Peyer's patch (tissue), 4 donors: ENCODE data around the gene TECPR2. TPM values are rescaled to one million over a fixed set of nuclear protein-coding genes. Genes with fewer than 3 reads are reported as not detected.

Source experiments
- DNase-seq, 3 donors: peaks; one replicate each; pipeline ENCODE4 v3.0.0-alpha.2; 2017 to 2019
- H3K27ac ChIP-seq, 4 donors: fragments of 200-600 bp; sonication (generic); one replicate each; pipeline ENCODE4 v1.5.1; 2016 to 2019
- H3K27me3 ChIP-seq, 2 donors: fragments of 200-600 bp; sonication (generic); one replicate each; pipeline ENCODE4 v1.5.1; 2019
- H3K36me3 ChIP-seq, 3 donors: fragments of 200-600 bp; sonication (generic); one replicate each; pipeline ENCODE4 v1.5.1; 2016 to 2019
- H3K4me1 ChIP-seq, 4 donors: fragments of 200-600 bp; sonication (generic); one replicate each; pipeline ENCODE4 v1.5.1; 2016 to 2019
- H3K4me3 ChIP-seq, 4 donors: fragments of 200-600 bp; sonication (generic); 1 replicate in 3 of 4; 2 replicates in 1 of 4; pipeline ENCODE4 v1.5.1; 2016 to 2019; ENCODE audit warnings: mild to moderate bottlenecking in 1 of 4
- H3K9me3 ChIP-seq, 4 donors: fragments of 200-600 bp; sonication (generic); one replicate each; pipeline ENCODE4 v1.5.1; 2016 to 2019; ENCODE audit warnings: mild to moderate bottlenecking in 1 of 4
- CTCF ChIP-seq, 6 experiments: fragments of 450-650 bp in 4 of 6; fragments of 200-600 bp in 2 of 6; sonication (generic) in 1 of 6; IDR thresholded peaks; one replicate each; pipeline ENCODE4 v1.5.1; 2017 to 2019; ENCODE audit warnings: antibody characterized with exemption in 6 of 6, mild to moderate bottlenecking in 3 of 6, moderate library complexity in 1 of 6
- POLR2A ChIP-seq, 2 donors: fragments of 450-650 bp; IDR thresholded peaks; one replicate each; pipeline ENCODE4 v1.5.1; 2017; ENCODE audit warnings: antibody characterized with exemption in 2 of 2, mild to moderate bottlenecking in 2 of 2, moderate library complexity in 2 of 2
- total RNA-seq, 4 donors: library from RNA; depleted of rRNA; stranded (reverse); fragments of >200 nt; gene quantifications; one replicate each; pipeline ENCODE4 v1.1.0, GENCODE V29; 2016

The TECPR2 gene
- total RNA-seq, 4 donors from 2014 or later = 21.5 to 45.3 (median 22.4) TPM

GRCh38 chr14:102451064-102451352 lies 88.3 kb downstream of the TECPR2 start:
- H3K4me3 ChIP-seq = no peak overlapping the region
- H3K36me3 ChIP-seq = peaks cover 0 to 72% (median 0%) of the 10 kb centered on the region in 3 donors

GRCh38 chr14:102452302-102452701 lies 89.6 kb downstream of the TECPR2 start:
- peaks cover 0 to 59% (median 0%) of the 10 kb centered on the region in 3 donors for H3K36me3 ChIP-seq
- DNase-seq = peak in 1 of 3 donors; percentile 39
- no peak overlapping the region for H3K4me3 ChIP-seq
- H3K27me3 ChIP-seq = no peaks in the 10 kb centered on the region
- TF ChIP-seq CTCF (IDR thresholded peaks at IDR 0.05) (no peak), POLR2A (IDR thresholded peaks at IDR 0.05) (no peak)
- no peaks in the 10 kb centered on the region for H3K4me1 ChIP-seq
- H3K27ac ChIP-seq = no peak overlapping the region
- H3K9me3 ChIP-seq = no peaks in the 10 kb centered on the region

More at GRCh38 chr14:102451064-102451352, 88.3 kb downstream of the TECPR2 start:
- no peak for TF ChIP-seq POLR2A (IDR thresholded peaks at IDR 0.05)
- no peak for TF ChIP-seq CTCF (IDR thresholded peaks at IDR 0.05)
- no peak for DNase-seq
- H3K4me1 ChIP-seq = no peaks in the 10 kb centered on the region
- H3K27ac ChIP-seq = no peak overlapping the region
- no peaks in the 10 kb centered on the region for H3K27me3 ChIP-seq
- no peaks in the 10 kb centered on the region for H3K9me3 ChIP-seq

GRCh38 chr14:102454711-102455110 lies 92.0 kb downstream of the TECPR2 start:
- H3K4me3 ChIP-seq = no peak overlapping the region
- H3K4me1 ChIP-seq = no peaks in the 10 kb centered on the region
- peaks cover 0 to 68% (median 0%) of the 10 kb centered on the region in 3 donors for H3K36me3 ChIP-seq
- TF ChIP-seq POLR2A (IDR thresholded peaks at IDR 0.05) (no peak), CTCF (IDR thresholded peaks at IDR 0.05) (no peak)
- no peak overlapping the region for H3K27ac ChIP-seq
- no peaks in the 10 kb centered on the region for H3K9me3 ChIP-seq
- DNase-seq = peak in 1 of 3 donors; percentile 6
- H3K27me3 ChIP-seq = no peaks in the 10 kb centered on the region

- no peak overlapping the region for H3K4me3 ChIP-seq
- H3K9me3 ChIP-seq = no peaks in the 10 kb centered on the region
- H3K27me3 ChIP-seq = no peaks in the 10 kb centered on the region
- no peak for DNase-seq
- peaks cover 0 to 49% (median 0%) of the 10 kb centered on the region in 3 donors for H3K36me3 ChIP-seq
- H3K4me1 ChIP-seq = no peaks in the 10 kb centered on the region
- TF ChIP-seq POLR2A (IDR thresholded peaks at IDR 0.05) = no peak
- TF ChIP-seq CTCF (IDR thresholded peaks at IDR 0.05) = no peak
- no peak overlapping the region for H3K27ac ChIP-seq
Observed at GRCh38 chr14:102457509-102457908, 94.8 kb downstream of the TECPR2 start.

- H3K9me3 ChIP-seq = no peaks in the 10 kb centered on the region
- TF ChIP-seq POLR2A (IDR thresholded peaks at IDR 0.05) = no peak
- TF ChIP-seq CTCF (IDR thresholded peaks at IDR 0.05) = no peak
- peaks cover 0 to 16% (median 6%) of the 10 kb centered on the region in 4 donors for H3K4me1 ChIP-seq
- no peak overlapping the region for H3K27ac ChIP-seq
- no peaks in the 10 kb centered on the region for H3K27me3 ChIP-seq
- peak in 1 of 3 donors; percentile 35 for DNase-seq
- H3K36me3 ChIP-seq = peaks cover 0 to 39% (median 0%) of the 10 kb centered on the region in 3 donors
- no peak overlapping the region for H3K4me3 ChIP-seq
Observed at GRCh38 chr14:102461490-102462338, 99.0 kb downstream of the TECPR2 start.
